ENCODE measurements around the gene FBXO27. TPM values are rescaled to one million over a fixed set of nuclear protein-coding genes. Genes with fewer than 3 reads are reported as not detected.
"Not testable (repeated sequence)": the region's sequence is repeated elsewhere in the genome, so short reads cannot be mapped to it uniquely, and the experiment has no call there.

The FBXO27 gene
- total RNA-seq, 1 donor from 2014 or later, result 5.6 TPM

- not testable (repeated sequence) for DNase-seq
Observed at GRCh38 chr19:38987745-38988144, 44.6 kb downstream of the FBXO27 start.

GRCh38 chr19:38985262-38985661 is 47.1 kb downstream of the FBXO27 start:
- DNase-seq, result no peak

DNA sequence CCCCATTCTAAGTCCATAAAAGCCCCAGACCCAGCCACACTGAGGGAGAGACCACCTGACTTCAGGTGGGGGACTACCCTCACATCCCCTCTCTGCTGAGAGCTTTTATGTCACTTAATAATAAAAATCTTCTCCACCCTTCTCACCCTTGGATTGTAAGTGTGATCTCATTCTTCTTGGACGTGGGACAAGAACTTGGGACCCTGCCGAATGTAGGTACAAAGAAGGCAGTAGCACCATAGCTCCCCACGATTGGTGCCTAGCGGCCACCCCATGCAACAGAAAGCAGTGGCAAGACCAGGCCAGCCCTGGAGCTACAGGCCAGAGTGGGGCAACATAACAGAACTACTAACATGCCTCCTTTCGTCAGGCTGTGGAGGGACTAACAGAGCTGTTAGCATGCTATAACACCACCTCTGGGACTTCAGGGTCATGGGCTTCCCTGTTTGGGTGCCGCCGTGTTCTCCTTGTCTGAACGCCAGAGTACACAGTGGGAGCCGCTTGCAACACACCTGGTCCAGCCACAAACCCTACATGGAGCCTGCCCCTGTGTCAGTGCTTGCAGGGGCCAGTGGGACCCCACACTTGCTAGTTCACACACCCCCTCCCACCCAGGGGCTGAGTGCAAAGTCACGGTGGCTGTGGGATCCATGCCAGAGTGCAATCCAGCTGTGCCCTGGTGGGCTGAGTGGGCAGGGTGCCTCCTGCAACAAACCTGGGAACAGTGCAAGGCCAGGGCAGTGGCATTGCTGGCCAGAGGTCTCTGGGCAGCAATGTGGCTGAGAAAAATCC is 51.6 kb downstream of the FBXO27 start:
- DNase-seq, result no peak

DNA sequence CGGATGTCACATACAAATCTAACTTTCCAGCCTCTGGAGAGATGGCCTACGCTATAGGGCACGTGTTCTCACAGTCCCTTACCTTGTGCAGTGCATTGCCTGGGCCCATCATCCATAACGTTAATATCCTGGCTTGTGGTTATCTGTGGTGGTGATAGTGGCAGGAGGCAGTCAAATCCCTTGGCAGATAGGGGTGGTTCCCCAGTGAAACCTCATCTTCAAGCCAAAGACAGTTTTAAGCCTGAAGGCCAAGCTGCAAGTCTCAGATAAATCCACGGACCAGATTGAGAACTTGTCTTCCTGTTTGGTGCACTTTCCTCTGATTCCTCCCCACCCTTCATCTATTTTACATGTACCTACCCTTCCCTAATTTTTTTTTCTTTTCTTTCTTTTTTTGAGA is 52.5 kb downstream of the FBXO27 start:
- DNase-seq, result no peak

DNA sequence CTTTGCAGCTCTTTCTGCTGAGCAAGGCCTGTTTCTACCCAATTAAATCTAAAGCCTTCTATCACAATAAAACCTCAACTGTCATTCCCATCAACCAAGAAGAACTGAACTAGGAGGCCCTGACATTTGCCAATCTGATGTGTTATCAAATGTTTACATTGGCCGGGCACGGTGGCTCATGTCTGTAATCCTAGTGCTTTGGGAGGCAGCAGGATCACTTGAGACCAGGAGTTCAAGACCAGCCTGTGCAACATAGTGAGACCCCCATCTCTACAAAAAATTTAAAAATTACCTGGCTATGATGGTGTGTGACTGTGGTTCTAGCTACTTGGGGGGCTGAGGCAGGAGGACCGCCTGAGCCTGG is 54.0 kb downstream of the FBXO27 start:
- no peak for DNase-seq

DNA sequence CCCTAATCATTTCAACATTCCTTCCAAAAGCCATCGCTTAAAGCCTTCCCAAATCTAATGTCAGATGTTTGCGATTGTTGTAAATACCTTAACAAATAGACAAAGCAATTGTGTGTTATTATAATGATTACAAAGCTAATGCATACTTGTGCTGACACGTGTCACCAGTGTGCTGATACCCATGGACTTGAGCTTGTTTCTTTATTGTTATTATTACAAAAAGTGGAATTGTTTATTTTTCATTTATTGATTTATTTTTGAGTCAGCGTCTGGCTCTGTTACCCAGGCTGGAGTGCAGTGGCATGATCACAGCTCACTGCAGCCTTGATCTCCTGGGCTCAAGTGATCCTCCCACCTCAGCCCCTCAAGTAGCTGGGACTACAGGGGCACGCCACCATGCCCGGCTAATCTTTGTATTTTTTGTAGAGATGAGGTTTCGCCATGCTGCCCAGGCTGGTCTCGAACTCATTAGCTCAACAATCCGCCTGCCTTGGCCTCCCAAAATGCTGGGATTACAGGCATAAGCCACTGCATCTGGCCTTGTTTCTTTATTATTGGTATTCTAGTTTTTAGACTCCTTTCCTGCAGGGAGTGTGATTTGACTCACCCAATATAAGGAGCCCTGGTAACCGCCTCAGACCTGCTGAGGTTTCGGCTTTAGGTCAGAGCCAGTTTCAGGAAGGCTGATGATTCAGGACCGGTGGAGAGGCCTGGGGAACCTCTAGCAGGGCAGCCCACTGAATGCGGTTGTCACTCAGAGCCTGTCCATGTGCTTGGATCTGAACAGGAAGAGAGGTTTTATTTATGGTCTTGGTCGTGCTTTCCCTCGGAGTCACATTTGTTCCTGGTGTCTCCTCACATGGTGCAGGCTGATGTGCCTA is 54.7 kb downstream of the FBXO27 start:
- no peak for DNase-seq

DNA sequence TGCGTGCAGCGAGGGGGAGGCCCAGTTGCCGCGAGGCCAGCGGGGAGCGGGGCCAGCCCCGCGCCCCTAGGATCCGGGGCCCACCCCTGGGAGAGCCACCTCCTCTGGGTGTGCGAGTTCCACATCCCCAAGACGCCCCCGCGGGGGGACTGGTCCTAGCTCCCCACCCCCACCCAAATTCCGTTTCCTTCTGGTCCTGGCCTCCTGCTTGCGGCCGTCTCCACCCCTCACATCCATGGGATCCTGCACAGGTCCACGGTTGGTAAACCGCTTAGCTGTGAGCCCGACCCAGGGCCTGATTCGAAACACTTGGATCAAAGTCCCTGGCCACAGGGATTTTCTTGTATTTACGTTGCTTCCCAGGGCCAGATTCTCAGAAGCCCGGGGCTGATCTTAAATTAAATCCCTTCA is 56.5 kb downstream of the FBXO27 start:
- no peak for DNase-seq

DNA sequence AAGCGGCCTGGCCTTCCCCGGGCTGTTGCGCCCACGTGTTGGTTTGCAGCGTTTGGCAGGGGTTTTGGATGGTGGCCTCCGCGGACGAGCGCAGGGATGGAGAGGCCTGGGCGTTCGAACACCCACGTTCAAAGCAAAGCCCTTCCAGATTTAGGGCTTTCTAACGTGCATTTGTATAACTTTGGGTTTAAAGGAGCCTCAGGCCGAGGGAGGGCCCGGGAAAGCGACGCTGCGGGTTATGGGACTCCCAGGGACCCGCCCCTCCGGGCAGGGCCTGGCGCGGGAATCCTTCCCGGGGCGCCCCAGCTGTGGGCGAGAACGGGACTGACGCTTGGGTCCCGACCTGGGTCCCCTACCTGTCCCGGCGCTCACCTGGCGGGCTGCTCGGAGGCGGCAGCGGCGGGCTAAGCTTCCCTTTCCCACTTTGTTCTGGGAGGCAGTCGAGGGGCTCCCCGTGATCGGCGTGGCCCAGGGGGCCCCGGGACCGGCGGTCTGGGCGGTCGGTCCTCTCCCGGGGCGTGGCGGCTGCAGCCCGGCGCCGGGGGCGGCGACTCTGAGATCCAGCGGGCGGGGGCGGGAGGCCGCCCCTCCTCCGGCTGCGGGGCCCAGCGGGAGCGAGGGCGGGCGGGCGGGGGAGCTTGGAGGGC is 57.0 kb downstream of the FBXO27 start, which contains the start of gene FBXO17:
Gene FBXO17, minus strand, starts transcription at position 529 of the 647 bp plus-strand sequence. CDS start 25,423 bp downstream, outside the sequence.
- DNase-seq, result peak; percentile 66

- DNase-seq, result no peak
Observed at GRCh38 chr19:38974624-38975213, 57.6 kb downstream of the FBXO27 start.

Other genes with a start within 250 kb of the FBXO27 start
- gene LGALS7B, start 243.3 kb downstream of the FBXO27 start, total RNA-seq, result not detected
- gene LGALS4, start 219.6 kb downstream of the FBXO27 start, total RNA-seq, result 1.4 TPM
- 12.9 TPM for gene ECH1, start 200.8 kb downstream of the FBXO27 start, total RNA-seq
- gene HNRNPL, start 182.6 kb downstream of the FBXO27 start, total RNA-seq, result 350 TPM
- 2.5 TPM for gene RINL, start 154.3 kb downstream of the FBXO27 start, total RNA-seq
- 57.2 TPM for gene SIRT2, start 132.9 kb downstream of the FBXO27 start, total RNA-seq
- gene NFKBIB, start 132.6 kb downstream of the FBXO27 start, total RNA-seq, result 4.1 TPM
- gene CCER2, start 120.4 kb downstream of the FBXO27 start, total RNA-seq, result 1.1 TPM
- gene SARS2, start 101.8 kb downstream of the FBXO27 start, total RNA-seq, result 5.0 TPM
- gene MRPS12, start 101.6 kb downstream of the FBXO27 start, total RNA-seq, result 13.1 TPM
- 3.6 TPM for gene FBXO17, start 56.8 kb downstream of the FBXO27 start, total RNA-seq
- gene ACP7, start 51.8 kb upstream of the FBXO27 start, total RNA-seq, result not detected
- 1.9 TPM for gene PAK4, start 93.2 kb upstream of the FBXO27 start, total RNA-seq
- not detected for gene NCCRP1, start 164.4 kb upstream of the FBXO27 start, total RNA-seq
- gene SYCN, start 171.7 kb upstream of the FBXO27 start, total RNA-seq, result not detected
- not detected for gene IFNL3, start 212.5 kb upstream of the FBXO27 start, total RNA-seq
- gene IFNL4, start 216.3 kb upstream of the FBXO27 start, total RNA-seq, result not detected
- not detected for gene IFNL2, start 235.8 kb upstream of the FBXO27 start, total RNA-seq

All from occipital lobe (tissue), 2 donors.